HG03354 (cell line): ENCODE results near the gene KHK.

ENCODE experiments used
- ATAC-seq: cut with Tn5 transposase; IDR thresholded peaks from one replicate; pipeline ENCODE4 v1.9.1; 2021; ENCODE audit warnings: mild to moderate bottlenecking; ENCODE audit not compliant: unreplicated experiment, poor library complexity, severe bottlenecking

Gene KHK

GRCh38 chr2:27086724-27087593 is at the start of gene KHK:
KHK (plus strand) TSS chr2:27086772; CDS start chr2:27087260, 488 bp downstream.
- peak; percentile 24 for ATAC-seq

- no peak for ATAC-seq
Observed at GRCh38 chr2:27038012-27038411, 48.6 kb upstream of the KHK start.

DNA sequence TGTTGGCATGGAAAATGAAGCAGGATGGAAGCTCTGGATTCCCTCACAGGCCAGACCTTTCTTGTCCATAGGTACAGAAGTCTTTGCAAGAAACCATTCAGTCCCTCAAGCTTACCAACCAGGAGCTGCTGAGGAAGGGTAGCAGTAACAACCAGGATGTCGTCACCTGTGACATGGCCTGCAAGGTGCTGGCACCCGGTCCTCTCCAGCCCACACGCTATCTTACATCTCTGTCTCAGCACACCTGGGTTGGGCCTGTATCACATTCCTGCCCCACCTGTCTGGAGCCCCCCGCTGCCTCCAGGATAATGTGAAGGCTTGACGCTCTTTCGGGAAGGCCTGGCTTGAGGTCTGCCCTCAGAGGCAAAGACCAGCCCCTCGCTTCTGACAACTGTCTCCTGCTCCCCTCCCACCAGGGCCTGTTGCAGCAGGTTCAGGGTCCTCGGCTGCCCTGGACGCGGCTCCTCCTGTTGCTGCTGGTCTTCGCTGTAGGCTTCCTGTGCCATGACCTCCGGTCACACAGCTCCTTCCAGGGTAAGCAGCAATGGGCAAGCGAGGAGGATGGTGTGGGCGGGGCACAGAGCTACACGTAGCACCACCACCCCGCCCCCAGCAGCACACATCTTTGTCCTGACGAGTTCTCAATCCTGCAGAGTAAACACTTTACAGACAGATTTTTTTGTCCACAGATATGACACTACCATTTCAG is 47.8 kb upstream of the KHK start:
- no peak for ATAC-seq

DNA sequence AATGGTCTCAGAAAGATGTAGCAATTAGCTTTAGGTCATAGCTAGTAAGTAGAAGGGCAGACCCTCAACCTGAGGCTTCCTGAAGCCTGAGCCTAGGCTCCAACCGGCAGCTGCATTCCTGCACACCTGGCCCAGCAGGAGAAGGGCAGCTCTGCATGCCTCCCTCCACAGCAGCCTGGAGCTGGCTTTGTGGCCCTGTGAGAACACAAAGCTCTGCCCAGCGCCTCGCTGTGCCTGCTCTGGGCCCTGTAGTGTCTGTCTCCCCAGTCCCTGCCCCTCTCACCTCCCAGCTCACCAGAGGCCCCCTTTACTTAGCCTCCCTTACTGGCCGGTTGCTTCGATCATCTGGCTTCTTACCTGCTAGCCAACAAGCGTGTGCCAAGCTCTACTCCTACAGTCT is 47.1 kb upstream of the KHK start:
- no peak for ATAC-seq

DNA sequence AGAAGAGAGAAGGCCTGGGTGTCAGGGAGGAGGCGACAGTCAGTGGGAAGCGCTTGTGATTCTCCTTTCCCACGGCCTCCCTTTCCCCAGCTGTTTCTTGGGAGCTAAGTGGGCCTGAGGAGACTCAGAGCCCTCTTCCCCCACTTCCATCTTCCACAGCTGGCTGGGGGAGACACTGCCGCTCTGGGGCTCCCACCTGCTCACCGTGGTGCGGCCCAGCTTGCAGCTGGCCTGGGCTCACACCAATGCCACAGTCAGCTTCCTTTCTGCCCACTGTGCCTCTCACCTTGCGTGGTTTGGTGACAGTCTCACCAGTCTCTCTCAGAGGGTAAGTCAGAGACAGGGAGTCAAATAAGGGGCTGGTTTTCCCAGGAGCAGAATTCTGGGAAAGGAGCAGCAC is 46.7 kb upstream of the KHK start:
- ATAC-seq, result no peak

DNA sequence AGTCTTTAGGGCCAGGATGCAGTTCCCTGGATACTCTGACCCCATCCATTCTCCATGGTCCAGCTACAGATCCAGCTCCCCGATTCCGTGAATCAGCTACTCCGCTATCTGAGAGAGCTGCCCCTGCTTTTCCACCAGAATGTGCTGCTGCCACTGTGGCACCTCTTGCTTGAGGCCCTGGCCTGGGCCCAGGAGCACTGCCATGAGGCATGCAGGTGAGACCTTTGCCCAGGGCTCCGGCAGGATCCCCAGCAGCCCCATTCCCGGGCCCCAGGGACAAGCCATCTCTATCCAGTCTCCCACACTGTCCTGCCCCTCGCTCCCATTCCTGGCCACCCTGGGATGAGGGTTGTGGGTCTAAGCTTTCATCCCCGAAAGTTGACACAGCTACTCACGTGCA is 46.3 kb upstream of the KHK start:
- no peak for ATAC-seq

- ATAC-seq, result no peak
Observed at GRCh38 chr2:27041752-27042151, 44.8 kb upstream of the KHK start.

DNA sequence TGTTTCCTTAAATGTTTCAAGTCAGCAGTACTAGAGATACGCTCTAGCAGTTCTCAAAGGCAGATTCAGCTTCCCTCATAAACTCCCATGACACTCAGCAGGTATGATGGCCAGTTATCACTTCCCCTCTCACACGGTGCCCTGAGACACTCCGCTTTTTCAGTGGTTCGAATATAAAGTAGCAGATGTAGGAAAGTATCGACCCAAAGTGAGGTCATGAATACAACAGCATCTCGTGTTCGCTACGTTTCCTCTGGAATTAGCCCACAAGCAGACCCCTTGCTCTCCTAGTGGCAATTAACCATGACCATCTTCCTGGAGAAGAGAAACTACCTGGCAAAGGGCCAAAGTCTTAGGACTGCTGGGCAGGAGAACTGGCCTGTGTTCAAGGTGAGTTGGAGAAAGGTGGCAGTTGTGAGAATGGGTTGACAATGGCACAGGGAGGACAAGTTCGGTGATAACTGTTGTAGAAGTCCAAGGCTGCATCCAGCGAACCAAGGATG is 44.4 kb upstream of the KHK start:
- no peak for ATAC-seq

DNA sequence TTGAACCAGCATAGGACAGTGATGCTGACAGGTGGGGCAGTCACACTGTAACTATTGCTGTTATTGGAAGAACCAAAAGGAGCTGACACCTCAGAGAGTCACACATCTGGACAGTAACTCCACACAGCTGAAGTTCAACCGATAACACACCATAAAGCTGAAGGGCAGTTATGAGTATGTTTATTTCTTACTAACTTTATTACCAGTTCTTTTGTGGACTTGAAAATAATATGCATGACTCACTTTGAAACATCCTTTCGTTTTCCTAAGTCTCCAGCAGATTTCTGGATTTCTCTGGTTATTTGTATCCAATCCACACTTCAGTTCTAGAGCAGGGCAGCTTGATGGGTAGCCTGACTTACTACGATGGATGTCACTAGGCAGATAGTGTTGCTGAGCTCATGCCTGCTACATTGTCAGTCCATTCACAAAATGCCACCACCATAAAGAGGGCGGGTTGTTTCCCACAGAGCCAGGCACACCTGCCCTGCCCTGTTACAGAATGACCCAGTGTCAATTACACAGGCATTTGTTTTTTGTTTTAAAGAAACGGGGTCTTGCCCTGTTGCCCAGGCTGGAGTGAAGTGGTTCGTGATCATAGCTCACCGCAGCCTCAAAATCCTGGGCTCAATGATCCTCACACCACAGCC is 43.5 kb upstream of the KHK start:
- ATAC-seq, result no peak

GRCh38 chr2:27049422-27050280 is 36.9 kb upstream of the KHK start:
- peak; percentile 22 for ATAC-seq

DNA sequence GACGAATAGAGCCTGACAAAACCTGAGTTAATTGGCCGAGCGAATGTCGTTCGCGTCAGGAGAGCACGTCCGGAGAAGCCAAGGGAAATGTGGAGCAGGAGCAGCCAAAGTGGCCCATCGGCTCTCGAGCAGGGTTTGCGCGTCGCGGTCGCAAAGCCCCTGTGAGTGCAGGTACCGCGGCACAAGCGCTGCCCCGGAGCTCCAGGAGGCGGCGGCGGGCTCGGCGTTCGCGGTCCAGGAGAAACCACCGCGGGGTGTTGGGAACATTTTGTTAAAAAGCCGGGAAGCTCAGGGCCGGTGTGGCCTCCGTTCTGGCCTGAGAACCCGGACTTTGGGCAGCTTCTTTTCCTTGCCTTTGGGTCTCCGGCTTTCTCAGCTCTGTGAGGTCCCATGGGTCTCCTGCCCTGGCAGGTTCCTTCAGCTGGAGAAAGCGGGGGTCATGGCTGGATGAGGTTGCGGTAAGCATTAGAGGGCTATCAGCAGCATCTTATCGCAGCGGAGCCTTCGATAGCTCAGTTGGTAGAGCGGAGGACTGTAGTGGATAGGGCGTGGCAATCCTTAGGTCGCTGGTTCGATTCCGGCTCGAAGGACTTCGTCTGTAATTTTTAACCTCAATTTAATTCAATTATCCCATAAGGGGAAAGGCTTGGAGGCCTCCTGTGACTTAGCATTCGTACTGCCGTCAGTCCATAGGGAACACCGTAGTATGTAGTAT is 36.1 kb upstream of the KHK start:
- ATAC-seq, result peak; percentile 50

GRCh38 chr2:27050996-27051901 is 35.3 kb upstream of the KHK start, which contains the start of gene AGBL5:
AGBL5 (plus strand) TSS chr2:27051668; CDS start chr2:27052959, 1,291 bp downstream.
- ATAC-seq, result peak; percentile 77

DNA sequence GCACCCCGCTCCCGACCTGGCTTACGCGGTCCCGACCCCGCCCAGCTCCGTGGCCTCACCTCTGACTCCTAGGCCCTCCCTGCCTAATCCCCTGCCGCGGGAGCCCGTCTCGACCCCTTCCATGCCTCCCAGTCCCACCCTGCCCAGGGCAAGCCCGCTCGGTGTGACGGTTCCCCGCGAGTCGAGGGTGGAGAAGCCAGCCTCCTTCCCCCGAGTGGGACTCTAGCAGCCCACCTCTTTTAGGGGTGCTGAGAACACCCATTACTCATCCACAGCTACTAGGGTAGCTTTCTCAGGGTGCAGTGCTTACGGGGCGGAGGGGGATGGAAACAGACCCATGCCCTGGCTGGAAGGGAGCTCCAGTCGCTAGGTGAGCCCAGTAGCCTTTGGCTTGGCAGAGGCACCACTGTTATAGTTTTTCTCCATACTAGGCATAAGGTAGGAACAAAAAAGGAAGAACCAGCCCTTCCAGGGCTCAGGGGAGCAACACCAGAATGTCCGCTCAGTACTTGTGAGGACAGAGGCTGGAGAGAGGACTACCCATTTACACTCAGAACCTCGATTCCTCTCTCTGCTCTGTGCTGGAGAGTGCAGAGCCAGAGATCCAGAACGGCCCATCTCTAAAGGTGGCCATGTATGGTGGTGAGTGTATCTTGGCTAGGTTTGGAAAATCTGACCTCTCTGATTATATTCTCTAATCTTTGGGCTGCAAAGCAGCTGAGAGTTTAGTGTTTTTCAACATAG is 34.5 kb upstream of the KHK start:
- ATAC-seq, result no peak

DNA sequence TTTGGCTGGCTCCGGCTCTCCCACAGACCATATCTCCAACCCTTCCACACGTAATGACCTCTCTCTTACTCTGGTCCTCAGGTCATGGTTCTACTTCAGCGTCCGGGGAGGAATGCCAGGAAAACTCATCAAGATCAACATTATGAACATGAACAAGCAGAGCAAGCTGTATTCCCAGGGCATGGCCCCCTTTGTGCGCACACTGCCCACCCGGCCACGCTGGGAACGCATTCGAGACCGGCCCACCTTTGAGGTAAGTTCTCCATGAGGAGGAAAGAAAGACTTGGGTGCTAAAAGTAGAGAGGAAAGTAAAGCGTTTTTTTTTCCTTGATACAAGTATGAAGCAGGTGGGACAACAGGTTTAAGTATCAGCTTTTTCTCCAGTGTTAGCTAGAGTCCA is 33.3 kb upstream of the KHK start:
- ATAC-seq, result no peak

GRCh38 chr2:27053776-27054175 is 32.8 kb upstream of the KHK start:
- ATAC-seq, result no peak

DNA sequence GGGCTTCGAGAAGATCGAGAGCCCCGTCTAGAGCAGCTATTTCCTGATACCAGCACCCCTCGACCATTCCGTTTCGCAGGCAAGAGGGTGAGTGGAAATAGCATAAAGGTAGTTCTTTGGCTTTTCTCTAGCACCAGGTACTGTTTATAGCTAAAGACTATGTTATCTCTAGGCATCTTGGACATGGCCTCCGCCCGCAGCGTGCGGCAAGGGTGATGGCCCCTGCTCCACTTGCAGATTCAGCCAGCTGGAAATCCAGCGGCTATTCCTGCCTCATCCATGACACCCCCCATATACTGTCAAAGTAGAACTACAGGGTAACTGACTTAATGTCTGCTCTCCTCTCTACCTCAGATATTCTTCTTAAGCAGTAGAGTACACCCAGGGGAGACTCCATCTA is 31.9 kb upstream of the KHK start:
- no peak for ATAC-seq

DNA sequence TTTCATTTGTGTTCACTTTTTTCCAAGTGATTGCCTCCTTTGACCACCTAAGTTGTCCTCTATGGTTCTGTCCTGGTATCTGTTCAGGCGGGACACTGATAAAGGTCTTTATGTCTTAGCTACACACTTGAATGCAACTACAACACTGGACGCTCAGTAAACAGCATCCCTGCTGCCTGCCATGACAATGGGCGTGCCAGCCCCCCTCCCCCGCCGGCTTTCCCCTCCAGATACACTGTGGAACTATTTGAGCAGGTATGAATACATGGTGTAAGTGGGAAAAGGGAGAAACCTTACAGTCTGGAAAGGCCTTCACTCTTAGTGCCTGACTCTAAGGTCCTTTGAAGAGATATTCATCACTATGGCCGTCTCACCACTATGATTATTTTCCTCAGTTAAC is 29.4 kb upstream of the KHK start:
- ATAC-seq, result no peak
